PC-9 (cell line): ENCODE measurements around the gene KRT82. TPM values are rescaled to one million over a fixed set of nuclear protein-coding genes. Genes with fewer than 3 reads are reported as not detected.

Source experiments
- BruUV-seq: library from RNA; stranded (reverse); fragments of 400-500 nt; replicated peaks from 2 replicates; lab custom pipeline; 2021; lab: Mats Ljungman, UMichigan
- CTCF ChIA-PET: fragments of 300-600 bp; sonication (Branson Sonifier 250); formaldehyde crosslinking; loops from one replicate; lab custom pipeline; 2022; ENCODE audit warnings: antibody characterized with exemption; lab: Charles Lee
- POLR2A ChIA-PET: fragments of 300-600 bp; sonication (Branson Sonifier 250); formaldehyde crosslinking; loops from one replicate; lab custom pipeline; 2022; ENCODE audit warnings: antibody characterized with exemption; ENCODE audit not compliant: unreplicated experiment; lab: Charles Lee
- DNase-seq, 2 experiments: peaks; one replicate each; pipeline versions ENCODE4 v3.0.0 to v3.0.0-alpha.2; 2015 to 2022; ENCODE audit warnings: mixed read lengths in 1 of 2
- H2AFZ ChIP-seq: fragments of 200-600 bp; sonication (generic); 2 replicates; pipeline ENCODE4 v1.8.1; 2017; ENCODE audit warnings: antibody characterized with exemption
- H3F3A ChIP-seq: fragments of 200-600 bp; sonication (generic); 2 replicates; pipeline ENCODE4 v1.8.1; 2017; ENCODE audit warnings: antibody characterized with exemption, mild to moderate bottlenecking, low read depth; ENCODE audit not compliant: insufficient read depth
- H3K27ac ChIP-seq: fragments of 200-600 bp; sonication (generic); 2 replicates; pipeline ENCODE4 v1.6.1; 2016; ENCODE audit warnings: mixed run types
- H3K27me3 ChIP-seq: fragments of 200-600 bp; sonication (generic); 2 replicates; pipeline ENCODE4 v1.6.1; 2016; ENCODE audit warnings: low read depth, mixed run types; ENCODE audit not compliant: insufficient read depth
- H3K36me3 ChIP-seq: fragments of 200-600 bp; sonication (generic); 2 replicates; pipeline ENCODE4 v1.6.1; 2016; ENCODE audit warnings: low read depth, mixed run types
- H3K4me1 ChIP-seq: fragments of 200-600 bp; sonication (generic); replicated peaks from 2 replicates; pipeline ENCODE4 v1.6.1; 2016; ENCODE audit warnings: mixed run types; ENCODE audit not compliant: insufficient read depth
- H3K4me2 ChIP-seq: fragments of 200-600 bp; sonication (generic); 2 replicates; pipeline ENCODE4 v1.6.1; 2017; ENCODE audit warnings: mixed run types
- H3K4me3 ChIP-seq: fragments of 200-600 bp; sonication (generic); 2 replicates; pipeline ENCODE4 v1.6.1; 2016; ENCODE audit warnings: mixed run types
- H3K79me2 ChIP-seq: fragments of 200-600 bp; sonication (generic); 2 replicates; pipeline ENCODE4 v1.6.1; 2017; ENCODE audit warnings: low read depth, mixed run types
- H3K9me2 ChIP-seq: fragments of 200-600 bp; sonication (generic); 2 replicates; pipeline ENCODE4 v1.8.1; 2017; ENCODE audit warnings: mild to moderate bottlenecking; ENCODE audit not compliant: insufficient read depth
- H3K9me3 ChIP-seq: fragments of 200-600 bp; sonication (generic); 2 replicates; pipeline ENCODE4 v1.8.1; 2016; ENCODE audit warnings: low read depth; ENCODE audit not compliant: insufficient read depth
- H4K20me1 ChIP-seq: fragments of 200-600 bp; sonication (generic); 2 replicates; pipeline ENCODE4 v1.8.1; 2017; ENCODE audit not compliant: insufficient read depth
- CTCF ChIP-seq: fragments of 200-600 bp; sonication (generic); conservative IDR thresholded peaks from 2 replicates; pipeline ENCODE4 v1.6.1; 2017; ENCODE audit warnings: mixed run types, antibody characterized with exemption, mild to moderate bottlenecking, moderate library complexity
- EZH2 ChIP-seq: fragments of 200-600 bp; sonication (generic); IDR thresholded peaks from 2 replicates; pipeline ENCODE4 v1.8.0; 2017; ENCODE audit warnings: antibody characterized with exemption, low read depth
- intact Hi-C: fragments of 100-400 bp; cut with micrococcal nuclease; formaldehyde crosslinking; loops from one replicate; pipeline ENCODE4 v1.10.0; 2022; ENCODE audit not compliant: unreplicated experiment
- total RNA-seq: library from RNA; stranded (reverse); gene quantifications from 2 replicates; pipeline ENCODE4 v1.2.3, GENCODE V29; 2021

Gene KRT82
- total RNA-seq, 1 experiment from 2014 or later, result not detected

- TF ChIP-seq CTCF (no peak), EZH2 (no peak)
- POLR2A ChIA-PET, result no interaction called here
Observed at GRCh38 chr12:52364901-52365489, 41.1 kb downstream of the KRT82 start.

DNA sequence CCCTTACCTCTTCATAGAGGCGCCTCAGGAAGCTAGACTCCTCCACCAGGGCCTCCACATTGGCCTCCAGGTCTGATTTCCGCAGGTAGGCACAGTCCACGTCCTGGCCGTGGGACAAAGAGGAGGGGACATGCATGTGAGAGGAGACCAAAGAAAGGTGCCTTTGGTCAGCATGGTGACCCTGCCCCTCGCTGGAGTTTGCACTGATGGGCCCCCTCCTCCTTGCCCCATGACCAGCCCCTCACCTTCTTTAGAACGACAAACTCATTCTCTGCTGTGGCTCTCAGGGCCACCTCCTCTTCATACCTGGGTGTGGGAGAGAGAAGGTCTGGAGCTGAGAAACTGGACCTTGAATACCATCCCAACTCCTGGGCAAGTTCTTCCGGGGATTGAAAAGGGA is 42.1 kb downstream of the KRT82 start:
- Histone ChIP-seq H3K36me3 (no peaks in the 10 kb centered on the region), H3K79me2 (no peaks in the 10 kb centered on the region), H3K9me2 (no peaks in the 10 kb centered on the region), H3K4me1 (no peaks in the 10 kb centered on the region), H3F3A (no peaks in the 10 kb centered on the region), H3K9me3 (no peaks in the 10 kb centered on the region), H2AFZ (no peak overlapping the region), H3K4me3 (no peak overlapping the region), H3K27ac (no peak overlapping the region), H4K20me1 (no peaks in the 10 kb centered on the region), H3K27me3 (no peaks in the 10 kb centered on the region), H3K4me2 (no peak overlapping the region)
- BruUV-seq, result no TSS peak
- DNase-seq, result no peak
- intact Hi-C loops, result no loop called here
- POLR2A ChIA-PET, result no interaction called here
- TF ChIP-seq EZH2 (no peak), CTCF (no peak)
- CTCF ChIA-PET, result no interaction called here

More at GRCh38 chr12:52364901-52365489, 41.1 kb downstream of the KRT82 start:
- Histone ChIP-seq H3K4me3 (no peak overlapping the region), H3K27ac (no peak overlapping the region), H3K36me3 (no peaks in the 10 kb centered on the region), H2AFZ (no peak overlapping the region), H4K20me1 (no peaks in the 10 kb centered on the region), H3K4me2 (no peak overlapping the region), H3K9me2 (no peaks in the 10 kb centered on the region), H3K27me3 (no peaks in the 10 kb centered on the region), H3K9me3 (no peaks in the 10 kb centered on the region), H3K79me2 (no peaks in the 10 kb centered on the region), H3F3A (no peaks in the 10 kb centered on the region), H3K4me1 (peaks cover 3% of the 10 kb centered on the region)
- intact Hi-C loops, result no loop called here
- CTCF ChIA-PET, result no interaction called here
- no TSS peak for BruUV-seq
- no peak for DNase-seq

DNA sequence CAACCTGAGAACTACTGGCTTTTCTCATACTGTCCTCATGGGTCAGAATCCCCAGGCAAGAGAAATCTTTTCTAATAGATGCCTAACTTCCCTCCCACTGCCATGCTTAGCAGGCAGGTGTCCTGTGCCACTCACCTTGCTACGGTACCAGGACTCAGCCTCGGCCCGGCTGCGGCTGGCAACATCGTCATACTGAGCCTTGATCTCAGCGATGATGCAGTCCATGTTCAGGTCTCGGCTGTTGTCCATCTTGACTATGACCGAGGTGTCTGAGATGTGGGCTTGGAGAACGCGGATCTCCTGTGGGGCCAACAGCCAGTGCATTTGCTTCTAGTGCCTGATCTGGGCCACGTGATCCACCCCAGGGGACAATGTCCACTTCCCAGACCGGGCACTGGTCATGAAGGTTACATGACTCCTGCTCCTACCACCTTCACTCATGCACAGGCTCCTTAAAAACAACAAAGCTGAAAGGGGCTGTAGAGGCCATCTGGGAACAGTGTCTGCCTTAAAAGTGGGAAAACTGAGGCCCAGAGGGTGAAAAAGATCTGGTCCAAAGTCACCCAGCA is 42.9 kb downstream of the KRT82 start:
- no TSS peak for BruUV-seq
- intact Hi-C loops, result no loop called here
- CTCF ChIA-PET, result no interaction called here

More for the DNA sequence above, 42.9 kb downstream of the KRT82 start:
- Histone ChIP-seq H2AFZ (no peak overlapping the region), H3K4me1 (no peaks in the 10 kb centered on the region), H3K79me2 (no peaks in the 10 kb centered on the region), H3K4me2 (no peak overlapping the region), H3K27ac (no peak overlapping the region), H3K27me3 (no peaks in the 10 kb centered on the region), H3K9me2 (no peaks in the 10 kb centered on the region), H3K4me3 (no peak overlapping the region), H3F3A (no peaks in the 10 kb centered on the region), H3K9me3 (no peaks in the 10 kb centered on the region), H3K36me3 (no peaks in the 10 kb centered on the region), H4K20me1 (no peaks in the 10 kb centered on the region)
- POLR2A ChIA-PET, result no interaction called here
- DNase-seq, result no peak
- TF ChIP-seq EZH2 (no peak), CTCF (no peak)
